OCI-LY1 (cell line): Measurements from ENCODE around the gene KDM4B.

ENCODE experiments used
- CTCF ChIP-seq: fragments of 200-600 bp; sonication (generic), shearing (Covaris generic); IDR thresholded peaks from 2 replicates; pipeline ENCODE4 v1.5.1; 2017; ENCODE audit warnings: mild to moderate bottlenecking, antibody characterized with exemption, low read length, moderate library complexity, mixed read lengths
- EZH2 ChIP-seq: fragments of 200-600 bp; sonication (generic), shearing (Covaris generic); IDR thresholded peaks from 2 replicates; pipeline ENCODE4 v1.8.0; 2017; ENCODE audit warnings: borderline replicate concordance, mixed run types, mild to moderate bottlenecking, antibody characterized with exemption, low read length, moderate library complexity, mixed read lengths

GRCh38 chr19:4997297-4997696 is 28.4 kb downstream of the KDM4B start:
- TF ChIP-seq EZH2 (no peak), CTCF (no peak)
